Measurements from ENCODE around the gene NCDN.
A peak's percentile ranks its signal among the peaks of the same experiment; 100 is the strongest.

The NCDN gene

GRCh38 chr1:35554266-35555211, 3.1 kb upstream of the NCDN start:
- no peak for DNase-seq

GRCh38 chr1:35555212-35555584, 2.4 kb upstream of the NCDN start:
- DNase-seq = no peak

DNA sequence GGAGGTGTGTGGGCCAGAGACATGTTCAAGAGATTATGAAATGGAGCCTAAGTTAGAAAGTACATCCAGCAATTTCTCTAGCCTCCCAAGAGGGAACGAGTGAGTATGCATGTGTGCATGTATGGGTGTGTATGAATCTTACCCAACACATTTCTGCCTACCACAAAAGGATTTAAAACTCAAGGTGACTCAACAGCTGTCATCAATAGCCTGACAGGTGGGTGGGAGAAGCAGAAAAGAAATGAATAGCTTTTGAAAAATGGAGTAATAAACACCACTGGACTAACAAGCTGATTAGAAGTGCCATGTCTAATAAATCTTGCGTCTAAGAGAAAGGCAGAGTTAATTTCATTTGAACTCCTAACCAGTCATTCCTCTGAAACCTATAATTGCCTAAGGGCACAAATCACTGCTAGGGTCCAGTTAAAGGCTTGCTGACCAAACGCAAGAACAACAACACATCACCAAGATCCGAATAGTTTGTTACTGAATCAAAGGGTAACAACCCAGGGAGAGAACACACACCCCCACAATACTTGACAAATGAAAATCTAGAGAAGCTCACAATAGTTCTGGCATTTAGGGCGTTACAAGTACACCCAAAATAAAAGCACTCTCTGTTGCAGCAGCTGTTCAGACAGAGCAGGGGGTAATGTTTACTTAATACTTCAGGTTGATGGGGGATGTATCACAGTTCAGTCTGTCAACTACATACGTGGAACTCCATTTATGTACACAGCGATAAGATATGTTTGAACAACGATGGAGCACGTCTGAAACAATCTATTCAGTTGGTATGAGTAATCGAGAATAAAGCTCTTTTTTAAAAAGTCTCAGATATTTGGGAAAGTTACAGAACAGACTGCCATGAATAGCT, 1.8 kb upstream of the NCDN start:
- no peak for DNase-seq

DNA sequence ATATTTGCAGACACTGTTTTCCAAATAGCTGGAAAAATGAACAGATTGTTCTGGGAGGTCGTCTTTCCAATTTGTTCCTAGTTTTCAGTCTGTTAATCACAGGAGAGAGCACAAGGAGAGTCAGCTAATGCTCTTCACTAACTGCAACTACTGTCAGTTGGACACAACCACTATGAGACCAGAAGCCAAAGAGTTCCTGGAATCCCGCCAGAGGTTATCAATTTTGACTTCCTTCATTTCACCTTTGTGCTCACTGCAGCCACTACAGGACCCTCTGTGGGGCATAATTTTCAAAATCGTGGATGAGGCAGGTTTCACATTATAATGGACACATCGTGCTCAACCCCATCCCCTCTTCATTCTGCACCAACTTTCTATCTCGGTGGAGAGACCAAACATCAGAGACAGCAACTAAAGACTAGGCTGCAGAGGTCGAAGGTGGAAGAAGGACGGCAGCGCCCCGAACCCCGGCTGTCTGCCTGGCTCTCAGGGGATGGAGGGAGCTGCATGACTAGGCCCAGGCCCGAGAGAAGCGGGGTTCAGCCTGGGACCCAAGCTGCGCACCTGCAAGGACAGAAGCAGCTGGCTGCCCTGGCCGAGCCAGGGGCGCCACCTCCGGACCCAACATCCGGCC, 998 bp upstream of the NCDN start:
- no peak for DNase-seq

DNA sequence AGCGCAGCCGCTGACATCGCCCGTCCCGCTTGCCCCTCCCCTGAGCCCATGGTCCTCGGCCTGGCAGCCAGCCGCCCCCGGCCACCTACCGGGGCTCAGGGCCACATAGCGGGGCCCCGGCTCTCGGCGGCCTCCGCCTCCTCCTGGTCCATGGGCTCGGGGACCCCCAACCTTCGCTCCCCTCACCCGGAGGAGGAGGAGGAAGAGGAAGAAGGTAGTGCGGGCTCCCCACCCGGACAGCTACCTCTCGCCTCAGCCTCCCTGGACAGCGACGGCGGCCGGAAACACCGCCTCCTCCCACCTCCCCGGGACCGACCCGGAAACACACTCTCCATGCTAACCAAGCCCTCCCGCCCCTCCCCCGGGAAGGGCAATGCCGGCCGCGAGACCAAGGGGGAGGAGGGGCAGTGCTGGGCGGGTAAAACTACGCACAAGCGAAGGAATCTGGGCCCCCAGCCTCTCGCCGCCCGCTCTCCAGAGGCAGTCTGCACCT, 435 bp upstream of the NCDN start, which contains the start of gene KIAA0319L:
KIAA0319L (minus strand) TSS at position 286 of the 493 bp plus-strand sequence. CDS start 2,912 bp downstream, outside the sequence.
- peak in 57 of 58 donors; percentile 72 to 99 (median 95) for DNase-seq

GRCh38 chr1:35558374-35559316, 1.0 kb downstream of the NCDN start:
- peak in 4 of 58 donors; percentile 19 to 59 (median 34) for DNase-seq

DNA sequence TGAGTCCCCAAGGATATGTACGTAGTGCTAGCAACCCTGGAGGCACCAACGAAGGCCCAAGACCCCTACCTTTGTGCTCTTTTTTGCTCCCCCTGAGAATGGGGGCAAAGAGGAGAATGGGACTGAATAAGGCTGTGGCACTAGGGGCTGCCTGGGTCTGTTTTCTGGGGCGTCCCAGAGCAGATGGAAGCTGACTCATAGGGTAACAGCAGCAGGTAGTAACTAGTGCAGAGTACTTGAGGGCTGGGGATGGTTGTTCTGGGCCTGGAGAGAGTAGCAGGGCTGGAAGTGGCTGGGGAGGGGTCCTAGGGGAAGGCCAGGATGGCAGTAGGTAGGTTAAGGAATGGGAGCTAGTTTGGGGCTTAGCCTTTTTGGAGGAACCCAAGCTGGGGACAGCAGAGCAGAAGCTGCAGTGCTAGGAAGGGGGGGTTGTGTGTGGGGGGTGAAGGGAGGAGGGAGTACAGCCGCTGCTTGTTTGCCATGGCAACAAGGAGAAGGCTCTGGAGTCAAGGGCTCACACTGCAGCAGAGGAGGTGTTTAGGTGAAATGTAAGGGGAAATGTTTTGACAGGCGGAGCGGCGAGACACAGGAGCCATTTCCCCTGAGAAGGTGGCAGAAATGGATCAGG, 1.8 kb downstream of the NCDN start:
- DNase-seq = peak in 11 of 58 donors; percentile 23 to 56 (median 34)

GRCh38 chr1:35560256-35561225, 2.9 kb downstream of the NCDN start:
- peak in 55 of 58 donors; percentile 35 to 91 (median 77) for DNase-seq

DNA sequence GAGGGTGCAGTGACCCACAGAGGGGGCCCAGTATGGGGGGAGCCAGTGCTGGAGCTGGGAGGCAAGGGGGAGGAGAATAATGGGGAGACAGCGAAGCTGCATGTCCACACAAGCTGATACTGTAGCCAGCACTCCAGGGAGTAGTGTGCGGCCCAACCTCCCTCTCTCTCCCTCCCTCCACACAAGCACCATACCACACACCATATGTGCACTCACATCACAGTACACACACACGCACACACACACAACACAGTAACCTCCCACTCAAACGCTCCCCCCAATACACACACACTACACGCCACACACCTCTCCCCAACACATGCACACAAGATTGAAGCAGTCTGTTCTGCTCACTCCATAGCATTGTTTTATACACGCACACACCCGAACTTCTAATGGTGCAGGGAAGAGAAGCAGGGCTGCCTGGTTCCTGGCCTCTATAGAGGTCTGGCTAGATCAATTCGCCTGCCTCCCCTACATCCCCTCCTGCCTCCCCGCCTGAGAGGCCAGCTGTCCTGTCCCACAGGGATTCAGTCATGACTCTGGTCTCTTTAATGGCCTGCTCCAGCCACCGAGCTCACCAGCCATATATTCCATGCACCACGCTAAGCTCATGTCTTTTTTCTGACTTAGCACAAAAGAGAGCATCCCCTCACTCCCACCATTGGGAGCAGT, 3.8 kb downstream of the NCDN start:
- peak in 12 of 58 donors; percentile 21 to 77 (median 42) for DNase-seq

DNA sequence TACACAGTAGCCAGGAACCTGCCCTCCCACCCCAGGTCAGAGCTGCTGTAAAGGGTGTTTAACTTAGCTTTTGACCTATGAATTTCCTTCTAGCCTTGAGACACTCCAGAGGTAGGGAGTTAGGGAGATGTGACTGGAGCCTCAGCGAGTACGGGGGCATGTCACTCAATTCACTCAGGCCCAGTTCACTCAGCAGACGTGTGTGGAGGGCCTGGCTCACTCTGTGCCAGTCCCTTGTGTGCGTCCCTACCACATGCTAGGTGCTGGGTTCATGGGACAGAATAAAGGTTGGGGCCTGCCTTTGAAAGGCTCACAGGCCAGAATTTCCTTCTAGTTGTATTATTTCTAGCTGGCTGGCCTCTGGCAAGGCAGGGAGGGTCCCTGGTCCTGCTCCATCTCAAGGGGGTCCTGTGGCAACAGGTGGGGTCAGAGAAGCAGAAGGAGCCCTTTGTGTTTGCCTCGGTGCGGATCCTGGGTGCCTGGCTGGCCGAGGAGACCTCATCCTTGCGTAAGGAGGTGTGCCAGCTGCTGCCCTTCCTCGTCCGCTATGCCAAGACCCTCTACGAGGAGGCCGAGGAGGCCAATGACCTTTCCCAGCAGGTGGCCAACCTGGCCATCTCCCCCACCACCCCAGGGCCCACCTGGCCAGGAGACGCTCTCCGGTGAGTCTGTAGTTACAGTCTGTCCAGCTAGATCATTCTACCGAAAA, 4.5 kb downstream of the NCDN start:
- no peak for DNase-seq

GRCh38 chr1:35563166-35563565, 5.6 kb downstream of the NCDN start:
- DNase-seq = no peak

- peak in 46 of 58 donors; percentile 9 to 86 (median 42) for DNase-seq
Observed at GRCh38 chr1:35564037-35564883, 6.7 kb downstream of the NCDN start.

GRCh38 chr1:35564884-35565741, 7.5 kb downstream of the NCDN start:
- no peak for DNase-seq

GRCh38 chr1:35565742-35566133, 8.1 kb downstream of the NCDN start:
- DNase-seq = no peak

Data from anterior cingulate cortex (tissue), 58 donors.